ENCODE measurements around the gene PEBP1. TPM values are rescaled to one million over a fixed set of nuclear protein-coding genes. Genes with fewer than 3 reads are reported as not detected.
A peak's percentile ranks its signal among the peaks of the same experiment; 100 is the strongest.

The PEBP1 gene
- total and polyA plus RNA-seq, 5 donors from 2014 or later = 75.2 to 359 (median 310) TPM

- Mint-ChIP-seq H3K27ac (peak overlapping the region in 2 of 3 donors; percentile 10 to 19), H3K27me3 (no peaks in the 10 kb centered on the region), H3K36me3 (peaks cover 29% of the 10 kb centered on the region), H3K9me3 (no peaks in the 10 kb centered on the region), H3K4me3 (no peak overlapping the region), H3K4me1 (peaks cover 10 to 27% (median 16%) of the 10 kb centered on the region in 4 donors)
- Histone ChIP-seq H3K27ac (ENCODE audit: insufficient read depth, low read length, poor library complexity, severe bottlenecking) (no peak overlapping the region), H3K4me3 (ENCODE audit: low read depth, low read length) (no peak overlapping the region), H3K27me3 (ENCODE audit: control insufficient read depth, insufficient read depth, low read length) (no peaks in the 10 kb centered on the region), H3K9me3 (ENCODE audit: control insufficient read depth in 2 of 2, low read length in 2 of 2) (no peaks in the 10 kb centered on the region), H3K4me1 (ENCODE audit: control insufficient read depth, insufficient read depth, low read length, poor library complexity, severe bottlenecking) (no peaks in the 10 kb centered on the region), H3K36me3 (ENCODE audit: control insufficient read depth, insufficient read depth, low read length) (peaks cover 25% of the 10 kb centered on the region)
- ATAC-seq (ENCODE audit: low read depth in 2 of 2) = no peak
- no peak for DNase-seq
These were observed 49.9 kb downstream of the PEBP1 start for GRCh38 chr12:118185602-118186397.

DNA sequence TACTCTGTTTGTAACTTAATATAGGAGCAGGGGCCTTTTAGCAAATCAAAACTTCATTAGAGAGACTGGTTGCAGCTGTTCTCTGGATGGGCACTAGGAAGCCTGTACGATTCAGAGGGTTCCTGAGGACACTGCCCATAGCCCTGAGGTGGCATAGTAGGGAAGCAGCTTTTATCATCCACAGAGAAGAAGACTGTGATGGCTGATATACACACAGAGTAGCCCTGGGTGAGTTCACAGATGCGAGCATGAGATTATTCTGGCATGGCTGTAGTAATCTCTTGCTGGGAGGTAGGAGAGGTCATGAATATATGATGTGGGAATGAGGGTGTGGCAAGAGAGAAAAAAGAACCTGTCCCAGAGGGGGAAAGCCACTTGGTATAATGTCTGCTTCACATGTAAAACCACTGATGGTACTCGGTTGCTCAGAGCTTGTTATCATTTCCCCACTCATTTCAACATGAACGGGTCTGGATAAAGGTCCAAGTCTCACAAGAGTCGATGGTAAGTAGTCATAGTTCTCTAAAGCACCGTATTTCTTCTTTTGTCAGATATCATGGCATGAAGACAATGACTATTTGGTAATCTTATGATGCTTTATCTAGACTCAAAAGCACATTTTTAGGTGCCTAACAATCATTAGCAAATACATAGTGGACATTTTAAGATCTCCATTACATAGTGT is 52.0 kb downstream of the PEBP1 start:
- Mint-ChIP-seq H3K27me3 (no peaks in the 10 kb centered on the region), H3K4me3 (no peak overlapping the region), H3K9me3 (no peaks in the 10 kb centered on the region), H3K4me1 (peaks cover 9 to 18% (median 10%) of the 10 kb centered on the region in 4 donors), H3K27ac (peak overlapping the region in 2 of 3 donors; percentile 15 to 81), H3K36me3 (peaks cover 21% of the 10 kb centered on the region)
- no peaks in the 10 kb centered on the region for H3K27me3 ChIP-seq (ENCODE audit: control insufficient read depth, insufficient read depth, low read length)
- no peaks in the 10 kb centered on the region for H3K9me3 ChIP-seq (ENCODE audit: control insufficient read depth in 2 of 2, low read length in 2 of 2)
- ATAC-seq (ENCODE audit: low read depth in 2 of 2) = no peak
- peaks cover 21% of the 10 kb centered on the region for H3K36me3 ChIP-seq (ENCODE audit: control insufficient read depth, insufficient read depth, low read length)
- H3K4me3 ChIP-seq (ENCODE audit: low read depth, low read length) = no peak overlapping the region
- H3K4me1 ChIP-seq (ENCODE audit: control insufficient read depth, insufficient read depth, low read length, poor library complexity, severe bottlenecking) = no peaks in the 10 kb centered on the region
- DNase-seq = no peak
- no peak overlapping the region for H3K27ac ChIP-seq (ENCODE audit: insufficient read depth, low read length, poor library complexity, severe bottlenecking)

- no peaks in the 10 kb centered on the region for H3K27me3 Mint-ChIP-seq
- Histone ChIP-seq H3K4me3 (ENCODE audit: low read depth, low read length) (no peak overlapping the region), H3K9me3 (ENCODE audit: control insufficient read depth in 2 of 2, low read length in 2 of 2) (no peaks in the 10 kb centered on the region), H3K27me3 (ENCODE audit: control insufficient read depth, insufficient read depth, low read length) (no peaks in the 10 kb centered on the region), H3K36me3 (ENCODE audit: control insufficient read depth, insufficient read depth, low read length) (peaks cover 26% of the 10 kb centered on the region), H3K4me1 (ENCODE audit: control insufficient read depth, insufficient read depth, low read length, poor library complexity, severe bottlenecking) (no peaks in the 10 kb centered on the region), H3K27ac (ENCODE audit: insufficient read depth, low read length, poor library complexity, severe bottlenecking) (no peak overlapping the region)
- peaks cover 21% of the 10 kb centered on the region for H3K36me3 Mint-ChIP-seq
- H3K9me3 Mint-ChIP-seq = no peaks in the 10 kb centered on the region
- ATAC-seq (ENCODE audit: low read depth in 2 of 2) = no peak
- no peak for DNase-seq
- no peak overlapping the region for H3K27ac Mint-ChIP-seq
- H3K4me3 Mint-ChIP-seq = no peak overlapping the region
- H3K4me1 Mint-ChIP-seq = peaks cover 5 to 15% (median 10%) of the 10 kb centered on the region in 4 donors
These were observed 52.9 kb downstream of the PEBP1 start for GRCh38 chr12:118188690-118189371.

- Mint-ChIP-seq H3K27ac (peak overlapping the region; percentile 14 to 62 (median 54)), H3K36me3 (peaks cover 26% of the 10 kb centered on the region), H3K9me3 (no peaks in the 10 kb centered on the region), H3K4me3 (no peak overlapping the region), H3K27me3 (no peaks in the 10 kb centered on the region), H3K4me1 (peaks cover 5 to 15% (median 10%) of the 10 kb centered on the region in 4 donors)
- Histone ChIP-seq H3K4me3 (ENCODE audit: low read depth, low read length) (no peak overlapping the region), H3K4me1 (ENCODE audit: control insufficient read depth, insufficient read depth, low read length, poor library complexity, severe bottlenecking) (no peaks in the 10 kb centered on the region), H3K9me3 (ENCODE audit: control insufficient read depth in 2 of 2, low read length in 2 of 2) (no peaks in the 10 kb centered on the region), H3K36me3 (ENCODE audit: control insufficient read depth, insufficient read depth, low read length) (peaks cover 33% of the 10 kb centered on the region), H3K27me3 (ENCODE audit: control insufficient read depth, insufficient read depth, low read length) (no peaks in the 10 kb centered on the region), H3K27ac (ENCODE audit: insufficient read depth, low read length, poor library complexity, severe bottlenecking) (no peak overlapping the region)
- no peak for DNase-seq
- ATAC-seq (ENCODE audit: low read depth in 2 of 2) = no peak
These were observed 53.8 kb downstream of the PEBP1 start for GRCh38 chr12:118189741-118190191.

- no peak overlapping the region for H3K4me3 Mint-ChIP-seq
- no peaks in the 10 kb centered on the region for H3K9me3 ChIP-seq (ENCODE audit: control insufficient read depth in 2 of 2, low read length in 2 of 2)
- H3K36me3 Mint-ChIP-seq = peaks cover 27% of the 10 kb centered on the region
- no peak for DNase-seq
- H3K27me3 Mint-ChIP-seq = no peaks in the 10 kb centered on the region
- H3K36me3 ChIP-seq (ENCODE audit: control insufficient read depth, insufficient read depth, low read length) = peaks cover 33% of the 10 kb centered on the region
- no peak overlapping the region for H3K4me3 ChIP-seq (ENCODE audit: low read depth, low read length)
- peak overlapping the region in 2 of 3 donors; percentile 18 to 54 for H3K27ac Mint-ChIP-seq
- no peak for ATAC-seq (ENCODE audit: low read depth in 2 of 2)
- H3K4me1 ChIP-seq (ENCODE audit: control insufficient read depth, insufficient read depth, low read length, poor library complexity, severe bottlenecking) = no peaks in the 10 kb centered on the region
- no peaks in the 10 kb centered on the region for H3K9me3 Mint-ChIP-seq
- peaks cover 5 to 15% (median 10%) of the 10 kb centered on the region in 4 donors for H3K4me1 Mint-ChIP-seq
- no peak overlapping the region for H3K27ac ChIP-seq (ENCODE audit: insufficient read depth, low read length, poor library complexity, severe bottlenecking)
- H3K27me3 ChIP-seq (ENCODE audit: control insufficient read depth, insufficient read depth, low read length) = no peaks in the 10 kb centered on the region
These were observed 54.3 kb downstream of the PEBP1 start for GRCh38 chr12:118190266-118190665.

- Mint-ChIP-seq H3K4me1 (peaks cover 0 to 2% (median 0%) of the 10 kb centered on the region in 4 donors), H3K36me3 (peaks cover 33% of the 10 kb centered on the region), H3K27ac (peak overlapping the region in 1 of 3 donors; percentile 49), H3K27me3 (no peaks in the 10 kb centered on the region), H3K9me3 (no peaks in the 10 kb centered on the region), H3K4me3 (no peak overlapping the region)
- Histone ChIP-seq H3K36me3 (ENCODE audit: control insufficient read depth, insufficient read depth, low read length) (peaks cover 48% of the 10 kb centered on the region), H3K27me3 (ENCODE audit: control insufficient read depth, insufficient read depth, low read length) (no peaks in the 10 kb centered on the region), H3K4me3 (ENCODE audit: low read depth, low read length) (no peak overlapping the region), H3K9me3 (ENCODE audit: control insufficient read depth in 2 of 2, low read length in 2 of 2) (no peaks in the 10 kb centered on the region), H3K4me1 (ENCODE audit: control insufficient read depth, insufficient read depth, low read length, poor library complexity, severe bottlenecking) (no peaks in the 10 kb centered on the region), H3K27ac (ENCODE audit: insufficient read depth, low read length, poor library complexity, severe bottlenecking) (no peak overlapping the region)
- DNase-seq (no peak), ATAC-seq (ENCODE audit: low read depth in 2 of 2) (no peak)
These were observed 57.6 kb downstream of the PEBP1 start for GRCh38 chr12:118193477-118193876.

GRCh38 chr12:118193958-118194357 is 58.0 kb downstream of the PEBP1 start:
- H3K27ac ChIP-seq (ENCODE audit: insufficient read depth, low read length, poor library complexity, severe bottlenecking) = no peak overlapping the region
- Mint-ChIP-seq H3K4me3 (no peak overlapping the region), H3K36me3 (peaks cover 35% of the 10 kb centered on the region), H3K27ac (peak overlapping the region in 1 of 3 donors; percentile 49), H3K9me3 (no peaks in the 10 kb centered on the region), H3K27me3 (no peaks in the 10 kb centered on the region), H3K4me1 (no peaks in the 10 kb centered on the region)
- H3K4me1 ChIP-seq (ENCODE audit: control insufficient read depth, insufficient read depth, low read length, poor library complexity, severe bottlenecking) = no peaks in the 10 kb centered on the region
- no peak for ATAC-seq (ENCODE audit: low read depth in 2 of 2)
- no peak for DNase-seq
- H3K27me3 ChIP-seq (ENCODE audit: control insufficient read depth, insufficient read depth, low read length) = no peaks in the 10 kb centered on the region
- no peaks in the 10 kb centered on the region for H3K9me3 ChIP-seq (ENCODE audit: control insufficient read depth in 2 of 2, low read length in 2 of 2)
- H3K36me3 ChIP-seq (ENCODE audit: control insufficient read depth, insufficient read depth, low read length) = peaks cover 51% of the 10 kb centered on the region
- no peak overlapping the region for H3K4me3 ChIP-seq (ENCODE audit: low read depth, low read length)

All from CD4-positive, CD25-positive, alpha-beta regulatory T cell (primary cell).